DMS114 treated with DMSO at 0.1 percent for 48 hours (cell line): ENCODE data around the gene PLXND1.

Experiments used
- DNase-seq: peaks from one replicate; lab custom pipeline; 2025; ENCODE audit not compliant: unreplicated experiment; lab: John Stamatoyannopoulos, UW

PLXND1 gene

DNA sequence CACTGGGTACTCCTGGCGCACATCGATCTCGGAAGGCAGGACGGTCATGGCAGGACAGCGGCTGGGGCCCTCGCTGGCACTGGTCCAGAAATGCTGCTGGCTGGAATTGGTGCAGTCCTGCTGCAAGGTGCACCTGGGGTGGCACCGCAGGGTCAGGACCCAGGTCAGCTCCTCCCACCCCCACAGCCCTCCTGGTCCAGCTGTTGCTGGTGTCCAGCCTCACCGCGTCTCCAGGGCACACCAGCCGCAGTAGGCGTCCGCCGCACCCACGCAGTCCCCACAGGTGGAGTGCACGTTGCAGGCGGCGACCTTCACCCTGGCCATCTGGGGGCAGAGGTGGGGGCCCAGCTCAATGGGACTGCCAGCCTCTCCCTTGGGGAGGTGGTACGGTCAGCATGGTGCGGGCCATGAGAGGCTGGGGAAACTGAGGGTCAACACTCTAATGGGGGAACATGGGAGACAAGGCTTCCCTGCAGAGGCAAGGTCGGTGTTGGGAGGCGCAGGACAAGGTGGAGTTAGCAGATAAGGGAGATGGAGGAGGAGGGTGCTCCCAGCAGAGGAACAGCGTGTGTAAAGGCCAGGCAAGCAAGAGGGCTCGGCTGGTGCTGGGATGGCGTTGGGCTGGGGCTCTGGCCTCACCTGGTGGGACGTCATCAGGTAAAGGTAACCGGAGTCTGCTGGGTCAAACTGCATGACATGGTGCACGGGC lies 20.4 kb downstream of the PLXND1 start:
- DNase-seq = no peak

DNA sequence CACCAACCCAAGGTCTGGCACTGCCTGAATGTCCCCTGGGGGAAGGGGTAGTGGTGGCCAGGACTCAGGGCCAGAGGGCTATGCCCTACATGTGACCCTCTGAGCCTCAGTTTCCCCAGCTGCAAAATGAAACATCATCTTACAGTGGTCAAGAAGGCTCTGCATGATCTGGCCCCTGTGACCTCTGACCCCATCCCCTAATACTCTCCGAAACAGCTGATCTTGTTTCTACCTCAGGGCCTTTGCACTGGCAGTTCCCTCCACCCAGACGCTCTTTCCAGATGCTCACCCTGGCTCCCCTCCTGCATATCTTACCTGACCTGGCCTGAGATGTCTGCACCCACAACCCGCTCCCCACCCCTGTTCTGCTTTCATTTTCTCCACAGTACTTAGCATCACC lies 21.8 kb downstream of the PLXND1 start:
- DNase-seq = no peak

DNA sequence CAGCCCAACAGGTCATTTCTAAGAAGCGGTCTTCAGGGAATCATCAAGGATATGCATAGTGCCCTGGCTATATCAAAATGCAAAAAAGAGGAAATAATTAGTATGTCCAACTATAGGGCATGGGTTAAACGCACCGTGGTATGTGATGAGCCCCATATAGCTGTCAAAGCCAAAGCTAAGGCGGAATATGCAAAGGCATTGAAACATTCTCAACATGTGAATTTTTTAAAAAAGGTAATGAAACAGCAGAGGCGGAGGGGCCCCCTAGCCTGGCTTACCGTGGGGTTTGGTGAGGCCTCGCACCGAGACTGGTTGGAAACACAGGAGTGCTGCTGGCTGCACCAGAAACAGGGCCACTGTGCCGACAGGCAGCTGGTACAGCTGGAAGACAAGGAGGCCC lies 23.2 kb downstream of the PLXND1 start:
- DNase-seq = no peak

DNA sequence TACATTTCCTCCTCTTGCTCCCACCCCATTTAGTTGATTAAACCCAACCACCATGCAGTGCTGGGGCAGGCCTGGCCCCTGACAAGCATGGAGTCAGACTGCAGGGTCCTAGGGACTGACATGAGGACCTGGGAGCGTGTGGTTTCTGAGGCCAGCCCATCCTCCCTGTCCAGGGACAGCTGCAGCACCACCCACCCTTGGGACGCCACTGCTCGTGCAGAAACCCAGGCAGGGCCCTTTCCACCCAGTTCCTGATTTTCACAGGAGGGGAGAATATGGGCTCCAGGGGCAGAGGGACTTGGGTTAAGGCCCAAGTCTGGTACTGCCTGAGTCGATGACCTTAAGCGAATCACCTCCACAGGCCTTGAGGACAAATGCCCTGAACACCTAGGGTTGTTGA lies 23.7 kb downstream of the PLXND1 start:
- no peak for DNase-seq

DNA sequence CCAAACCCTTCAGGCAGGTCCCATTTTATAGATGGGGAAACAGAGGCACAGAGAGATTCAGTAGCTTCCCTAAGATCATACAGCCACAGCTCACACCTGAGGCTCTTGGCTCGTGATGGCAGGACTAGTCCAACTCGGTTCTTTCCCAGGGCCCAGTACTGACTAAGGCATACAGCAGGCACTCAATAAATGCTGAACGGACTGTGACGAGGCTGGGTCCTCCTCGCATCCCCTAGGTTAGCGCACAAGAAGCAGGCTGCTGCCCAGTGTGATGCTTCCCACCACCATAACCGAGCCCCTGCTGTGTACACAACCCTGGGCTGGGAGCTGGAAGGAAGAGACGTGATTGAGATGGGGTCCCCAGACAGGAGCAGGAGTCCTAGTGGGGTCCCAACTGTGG lies 24.9 kb downstream of the PLXND1 start:
- DNase-seq = no peak

DNA sequence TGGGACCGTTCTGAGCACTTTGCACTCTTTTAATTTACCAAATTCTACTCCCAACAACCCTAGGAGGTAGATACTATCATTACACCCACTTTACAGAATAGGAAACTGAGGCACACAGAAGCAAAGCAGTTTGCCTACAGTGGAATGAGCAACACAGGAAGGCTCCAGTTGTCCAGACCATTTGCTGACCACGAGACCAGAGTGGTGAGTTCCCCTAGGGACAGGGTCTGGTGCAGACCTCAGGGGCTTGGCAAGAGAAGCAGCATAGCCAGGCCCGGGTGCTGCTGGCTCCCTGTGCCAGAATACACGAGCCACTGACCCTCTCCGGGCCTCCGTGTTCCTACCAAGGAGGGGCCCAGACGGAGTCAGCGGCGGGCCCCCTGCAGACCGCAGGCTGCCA lies 26.5 kb downstream of the PLXND1 start:
- no peak for DNase-seq

DNA sequence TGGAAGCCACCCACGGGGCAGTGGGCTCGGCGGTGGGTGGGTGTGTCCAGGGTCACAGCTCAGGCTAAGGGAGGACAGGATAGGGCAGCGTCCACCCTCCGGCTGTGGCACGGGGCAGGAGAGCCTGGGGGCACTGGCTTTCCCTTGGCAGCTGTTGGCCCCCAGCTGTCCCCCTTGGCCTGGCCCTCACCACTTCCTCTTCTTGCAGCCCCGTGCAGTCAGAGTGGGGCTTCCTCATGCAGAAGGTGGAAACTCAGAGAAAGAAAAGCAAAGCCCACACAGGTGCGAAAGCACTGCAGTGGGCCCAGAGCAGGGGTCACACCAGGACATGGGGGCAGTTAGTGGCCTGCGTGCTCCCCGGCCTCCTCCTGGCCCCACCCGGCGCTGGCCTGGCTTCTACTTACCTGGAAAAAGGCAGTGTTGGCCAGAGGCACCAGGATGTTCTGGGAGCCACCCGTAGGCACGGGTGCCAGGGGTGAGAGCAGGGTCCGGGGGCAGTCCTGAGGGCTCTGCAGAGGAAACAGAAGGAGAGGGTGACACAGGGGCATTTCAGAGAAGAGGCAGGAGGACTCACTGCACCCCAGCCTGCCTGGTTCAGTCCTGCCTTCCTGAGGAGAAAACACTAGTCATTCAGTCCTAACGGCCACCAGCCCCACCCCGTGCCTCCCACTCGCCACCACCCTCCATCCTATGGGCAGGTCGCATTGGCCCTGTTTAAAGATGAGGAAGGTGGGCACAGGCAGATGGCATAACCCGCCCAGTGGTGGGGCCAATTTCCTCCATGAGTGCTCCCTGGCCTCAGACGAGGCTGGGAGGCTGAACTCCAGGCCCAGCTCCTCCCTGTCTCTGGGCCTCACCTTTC lies 28.3 kb downstream of the PLXND1 start:
- no peak for DNase-seq

DNA sequence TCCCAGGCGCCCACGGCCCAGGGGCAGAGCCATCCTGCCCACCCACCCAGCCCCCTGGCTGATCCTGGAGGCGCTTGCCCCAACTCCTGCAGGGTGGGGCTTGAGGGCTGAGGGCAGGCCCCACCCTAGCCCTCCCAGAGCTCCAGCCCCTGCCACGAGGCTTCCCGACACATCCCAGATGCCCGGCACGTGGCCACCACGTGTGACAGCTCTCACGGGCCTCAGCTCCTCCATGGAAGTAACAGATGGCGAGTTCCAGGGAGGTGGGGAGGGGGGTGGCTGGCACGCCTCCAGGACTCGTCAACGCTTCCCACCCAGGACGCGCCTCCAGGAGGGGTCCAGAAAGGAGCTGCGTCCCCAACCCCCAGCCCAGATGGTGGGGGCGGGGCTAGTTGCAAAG lies 29.1 kb downstream of the PLXND1 start:
- no peak for DNase-seq

DNA sequence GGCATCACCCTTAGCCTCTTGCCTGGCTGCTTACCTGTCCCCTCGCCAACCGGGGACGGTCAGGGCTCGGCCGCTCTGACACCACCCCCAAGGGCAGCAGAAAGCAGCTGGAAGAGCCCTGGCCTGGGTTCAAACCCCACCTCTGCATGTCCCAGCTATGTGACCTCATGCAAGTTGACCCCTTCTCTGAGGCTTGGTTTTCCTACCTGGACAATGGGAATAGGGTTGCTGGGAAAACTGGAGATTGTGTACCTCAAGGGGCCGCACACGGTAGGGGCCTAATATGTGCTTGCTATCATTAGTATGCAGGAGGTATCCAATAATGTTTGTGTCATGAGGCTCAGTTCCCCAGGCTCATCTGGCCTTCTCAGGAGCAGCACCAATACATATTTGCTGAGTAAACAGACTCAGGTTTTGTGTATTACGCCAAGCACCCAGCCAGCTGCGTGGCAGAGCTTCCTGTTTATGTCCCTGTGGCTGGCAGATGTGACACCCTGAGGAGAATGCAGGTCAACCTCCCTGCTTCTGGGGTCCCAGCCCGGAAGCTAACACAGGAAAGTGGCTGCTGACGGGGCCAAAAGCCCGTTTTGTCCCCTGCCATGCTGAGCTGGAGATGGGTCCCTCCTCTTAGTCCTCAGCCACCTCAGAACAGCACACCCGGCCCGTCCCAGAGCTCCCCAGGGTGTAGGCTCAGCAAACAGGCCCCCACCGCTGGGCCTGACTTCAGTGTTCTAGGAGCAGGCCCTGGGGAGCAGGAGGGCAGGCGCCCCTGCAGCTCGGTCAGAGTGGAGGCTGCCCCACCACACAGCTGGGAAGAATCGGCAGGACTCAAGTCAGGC lies 29.7 kb downstream of the PLXND1 start:
- DNase-seq = no peak

DNA sequence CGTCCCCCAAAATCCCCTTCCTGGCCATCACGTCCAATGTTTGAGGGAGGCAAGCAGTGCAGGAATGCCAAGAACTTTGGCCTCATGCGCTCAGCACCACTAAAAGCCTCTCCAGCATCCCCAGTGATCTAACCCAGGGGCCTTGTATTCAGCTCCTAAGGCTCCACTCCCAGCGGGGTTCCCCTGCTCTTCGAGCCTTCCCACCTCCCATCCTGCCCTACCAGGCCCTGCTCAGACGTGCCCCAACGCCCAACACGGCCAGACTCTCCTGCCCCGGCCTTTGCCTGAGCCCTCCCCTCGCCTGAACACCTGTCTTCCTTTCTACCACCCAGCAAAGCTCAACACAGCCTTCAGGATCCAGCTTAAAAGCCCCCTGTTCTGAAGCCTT lies 30.5 kb downstream of the PLXND1 start:
- no peak for DNase-seq

DNA sequence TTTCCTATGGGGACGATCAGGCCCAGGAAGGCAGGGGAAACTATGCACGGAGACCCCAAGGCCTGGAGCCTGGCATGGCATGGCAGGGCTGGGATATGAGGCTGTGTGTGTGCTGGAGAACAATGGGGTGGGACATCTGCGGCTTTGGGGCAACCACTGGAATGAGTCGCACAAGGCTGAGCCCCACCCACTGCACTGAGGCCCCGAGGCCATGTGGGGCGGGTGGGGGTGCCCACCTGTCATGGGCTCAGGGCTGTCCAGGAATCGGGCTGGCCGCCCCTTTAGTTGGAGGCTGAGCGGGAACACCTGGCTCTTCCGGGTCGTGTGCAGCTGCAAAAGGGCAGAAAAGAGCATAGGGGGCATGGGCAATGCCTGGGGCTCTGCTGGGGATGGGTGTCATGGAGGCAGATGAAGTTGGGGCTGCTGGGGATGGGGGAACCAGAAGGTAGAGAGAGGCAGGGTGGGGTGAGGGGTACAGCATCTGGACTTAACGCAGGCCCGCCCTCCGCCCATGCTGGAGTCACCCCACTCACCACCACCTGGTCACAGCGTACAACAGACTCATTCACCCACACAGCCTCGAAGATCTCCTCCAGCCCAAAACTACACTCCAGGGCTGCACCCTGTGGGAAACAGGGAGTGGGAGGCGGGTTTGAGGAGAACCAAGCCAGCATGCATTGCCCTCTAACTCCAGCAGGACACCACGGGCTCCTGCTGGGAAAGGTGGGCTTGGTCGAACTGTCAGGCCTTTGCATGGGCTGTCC lies 31.1 kb downstream of the PLXND1 start:
- no peak for DNase-seq

DNA sequence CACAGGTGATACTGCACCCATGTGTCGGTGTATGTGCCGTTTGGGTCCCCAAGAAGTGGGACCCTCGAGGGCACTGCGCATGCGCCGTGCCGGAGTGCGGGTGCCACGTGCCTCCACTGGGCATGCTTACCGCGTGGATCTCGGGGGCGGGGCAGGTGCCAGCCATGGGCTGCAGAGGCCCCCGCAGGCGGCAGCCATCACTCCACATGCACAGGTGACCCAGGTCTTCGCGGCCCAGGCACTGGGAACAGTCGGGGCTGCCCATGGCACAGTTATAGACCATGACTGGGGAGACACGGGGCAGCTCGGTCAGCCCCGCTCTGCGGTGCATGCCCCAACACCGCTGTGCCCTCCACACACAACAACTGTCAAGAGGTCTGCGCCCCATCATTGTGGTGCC lies 32.3 kb downstream of the PLXND1 start:
- DNase-seq = no peak

DNA sequence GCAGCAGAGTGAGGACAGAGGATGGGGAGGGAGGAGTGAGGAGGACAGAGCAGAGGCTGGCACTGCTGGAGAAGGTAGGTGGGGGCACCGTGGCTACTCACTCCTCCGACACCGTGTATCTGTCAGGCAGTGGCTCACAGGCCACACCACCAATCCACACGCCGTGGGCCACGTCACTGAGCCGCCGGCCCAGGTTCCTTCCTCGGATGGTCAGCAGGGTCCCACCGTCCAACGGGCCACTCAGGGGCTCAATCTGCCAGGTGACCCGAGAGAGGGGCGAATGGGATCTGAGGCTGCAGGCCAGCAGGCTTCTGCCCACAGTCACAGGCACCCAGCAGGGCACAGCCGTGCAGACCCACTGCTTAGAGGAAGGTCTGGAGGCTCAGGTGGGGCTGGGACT lies 33.0 kb downstream of the PLXND1 start:
- no peak for DNase-seq

DNA sequence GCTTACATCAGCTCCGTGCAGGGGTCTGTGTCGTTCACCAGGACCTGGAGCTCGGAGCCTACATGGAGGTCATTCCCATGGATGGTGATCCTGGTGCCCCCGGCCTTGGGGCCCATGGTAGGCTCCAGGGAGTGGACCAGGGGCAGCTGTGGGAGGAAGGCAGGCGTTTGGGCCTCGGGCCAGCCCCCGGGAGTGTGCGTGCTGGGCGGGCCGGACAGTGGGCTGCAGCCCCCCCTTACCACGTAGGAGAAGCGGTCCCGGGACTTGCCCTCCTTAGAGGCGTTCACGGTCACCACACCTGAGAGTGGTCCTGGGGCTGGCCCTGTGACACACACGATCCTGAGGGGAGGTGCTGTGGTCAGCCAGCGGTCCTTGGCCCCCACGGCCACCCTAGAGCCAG lies 33.9 kb downstream of the PLXND1 start:
- no peak for DNase-seq

DNA sequence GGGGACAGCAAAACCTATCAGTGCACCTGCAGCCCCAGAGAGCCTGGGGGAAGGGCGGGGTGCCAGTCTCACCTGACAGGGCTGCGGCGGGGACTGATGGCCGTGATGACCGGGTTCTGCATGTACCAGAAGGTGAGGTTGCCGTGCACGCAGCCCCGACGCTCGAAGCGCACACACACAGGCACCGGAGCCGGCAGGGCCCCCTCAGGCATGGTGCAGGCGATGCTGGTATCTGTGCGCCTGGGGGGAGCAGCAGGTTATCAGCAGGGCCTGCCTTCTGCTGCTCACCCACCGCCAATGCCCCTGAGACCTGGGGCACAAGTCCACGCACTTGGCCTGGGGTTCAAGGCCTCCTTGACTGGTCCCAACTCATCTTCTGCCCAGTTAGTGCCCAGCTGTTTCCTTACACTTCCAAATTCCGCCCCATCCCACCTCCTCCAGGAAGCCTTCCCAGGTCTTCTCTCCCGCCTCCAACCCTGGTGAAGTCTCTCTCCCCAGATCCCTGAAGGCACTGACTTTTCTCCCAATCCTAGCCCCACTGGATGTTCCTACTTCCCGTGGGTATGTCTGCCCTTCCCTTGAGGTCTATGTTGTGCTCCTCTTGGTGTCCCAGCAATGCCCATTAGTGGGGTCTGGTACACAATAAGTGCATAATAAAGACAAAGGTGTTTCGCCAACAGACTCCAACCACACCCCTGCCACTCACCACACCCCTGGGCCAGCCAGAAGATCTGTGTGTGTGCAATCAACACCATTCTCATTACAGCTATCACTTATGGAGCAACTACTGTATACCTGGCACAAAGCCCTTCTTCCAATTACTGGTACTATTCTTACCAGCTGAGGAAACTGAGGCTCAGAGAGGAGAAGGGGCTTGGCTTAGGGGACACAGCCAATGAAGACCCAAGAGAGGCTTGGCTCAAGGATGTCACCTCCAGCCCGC lies 34.6 kb downstream of the PLXND1 start:
- no peak for DNase-seq

DNA sequence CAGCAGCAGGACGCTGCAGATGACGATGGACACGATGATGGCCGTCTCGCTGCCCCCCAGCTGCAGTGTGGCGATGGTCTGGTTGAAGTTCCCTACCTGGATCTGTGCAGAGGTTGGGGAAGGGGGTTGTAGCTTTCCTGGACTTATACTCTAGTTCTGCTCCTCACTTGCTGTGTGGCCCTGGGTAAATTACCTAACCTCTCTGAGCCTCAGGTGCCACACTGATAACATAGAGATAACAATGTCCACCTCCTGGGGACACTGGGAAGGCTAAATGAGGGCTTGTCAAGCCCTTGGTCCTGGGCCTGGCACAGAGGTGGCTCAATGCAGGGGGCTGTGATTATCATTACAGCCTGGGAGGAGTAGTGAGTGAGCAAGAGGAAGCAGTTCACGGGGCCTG lies 36.6 kb downstream of the PLXND1 start:
- DNase-seq = no peak

DNA sequence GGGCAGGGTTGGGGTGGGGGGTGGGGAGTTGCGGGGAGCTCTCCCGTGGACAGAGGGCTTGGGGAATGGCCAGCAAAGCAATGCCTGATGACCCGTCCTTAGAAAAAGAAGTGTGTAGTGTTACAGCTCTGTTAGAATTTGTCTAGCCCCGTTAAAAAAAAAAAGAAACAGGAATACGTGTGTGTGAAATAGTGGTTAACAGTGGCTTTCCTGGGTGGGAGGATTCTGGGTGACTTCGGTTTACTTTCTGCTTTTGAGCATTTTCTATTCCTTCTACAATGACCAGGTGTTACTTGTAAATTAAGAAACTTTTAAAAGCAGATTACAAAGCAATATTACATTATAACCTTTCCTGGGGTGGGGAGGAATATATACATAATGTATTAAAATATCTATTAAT lies 38.5 kb downstream of the PLXND1 start:
- DNase-seq = no peak

DNA sequence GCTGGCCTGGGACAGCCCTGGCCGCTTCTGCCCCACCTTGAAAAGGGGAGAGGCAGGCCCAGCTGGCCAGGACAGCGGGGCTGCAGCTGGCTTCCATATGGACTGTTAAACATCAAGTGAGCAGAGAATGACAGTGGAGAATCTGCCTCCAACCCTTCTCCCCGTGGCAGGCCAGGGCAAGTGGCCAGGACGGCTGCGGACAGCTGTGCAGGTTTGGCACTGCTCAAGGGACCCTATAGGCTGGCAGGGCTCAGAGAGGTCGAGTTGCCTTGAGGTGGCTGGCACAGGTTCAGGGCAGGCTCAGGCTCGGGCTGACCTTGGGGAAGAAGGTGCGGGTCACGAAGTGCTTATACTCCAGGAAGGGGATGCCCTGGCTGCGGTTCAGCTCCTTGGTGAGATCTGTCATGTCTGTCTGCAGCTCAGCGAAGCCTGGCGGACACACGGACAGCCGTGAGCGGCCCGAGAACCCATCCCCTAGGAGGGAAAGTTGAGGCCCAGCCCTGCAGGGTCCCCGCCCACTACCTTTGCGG lies 39.2 kb downstream of the PLXND1 start:
- DNase-seq = no peak

DNA sequence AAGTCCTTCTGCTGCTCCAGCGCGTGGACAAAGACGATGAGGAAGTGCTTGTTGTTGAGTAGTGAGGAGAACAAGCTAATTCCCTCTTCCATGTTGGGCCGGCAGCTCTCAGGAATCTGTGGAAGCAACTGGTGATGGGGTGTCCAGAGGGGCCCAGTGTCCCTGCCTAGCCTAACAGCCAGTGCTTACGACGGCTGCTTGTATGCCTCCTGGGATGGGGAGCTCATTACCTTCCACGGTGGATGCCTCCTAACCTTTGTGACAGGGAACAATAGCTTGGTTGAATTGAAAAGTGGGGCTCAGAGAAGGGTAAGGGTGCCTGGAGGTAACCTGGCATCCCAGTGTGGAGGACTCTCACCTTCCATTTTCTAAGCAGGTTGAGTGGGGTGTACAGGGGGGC lies 40.6 kb downstream of the PLXND1 start:
- DNase-seq = no peak
